ENCODE results near the gene SLC1A3. TPM values are rescaled to one million over a fixed set of nuclear protein-coding genes. Genes with fewer than 3 reads are reported as not detected.

SLC1A3 gene
- total and polyA plus RNA-seq, 2 donors (not counting 1 experiment from before 2014, with no cell fraction given): 0.37 TPM; not detected in 1

GRCh38 chr5:36688722-36689121 is 82.3 kb downstream of the SLC1A3 start:
- peaks cover 25 to 33% of the 10 kb centered on the region in 2 donors for H3K4me1 ChIP-seq (ENCODE audit: control insufficient read depth in 2 of 2, insufficient read depth in 2 of 2, low read length in 2 of 2)
- no peak overlapping the region for H2AFZ ChIP-seq (ENCODE audit: insufficient read depth, low read depth, low read length, poor library complexity, severe bottlenecking)
- CTCF ChIA-PET: interaction anchor here (0.8 to 7.0 kb wide), 5 partner anchors 12 to 286 kb away, joined by 3 to 59 read pairs (median 5); no protein-coding TSS in a partner anchor
- 100% methylated on average over 1 of the region's 6 CpGs for WGBS (ENCODE audit: insufficient coverage)
- intact Hi-C loops (cut with micrococcal nuclease): no loop called here
- no peak overlapping the region for H3K4me3 ChIP-seq (ENCODE audit: control extremely low read depth in 1 of 5, extremely low read depth in 1 of 5, insufficient read depth in 1 of 5, low read depth in 2 of 5, low read length in 4 of 5)
- H3K36me3 ChIP-seq (replicated peaks in 1 of 2; ENCODE audit: control extremely low read depth in 1 of 2, control insufficient read depth in 1 of 2, extremely low read depth in 1 of 2, insufficient read depth in 2 of 2, low read length in 1 of 2): no peaks in the 10 kb centered on the region
- Mint-ChIP-seq H3K27me3 (peaks cover 4% of the 10 kb centered on the region), H3K9me3 (ENCODE audit: insufficient read depth) (no peaks in the 10 kb centered on the region), H3K4me1 (peaks cover 41% of the 10 kb centered on the region), H3K4me3 (peak overlapping the region; percentile 58), H3K27ac (no peak overlapping the region)
- no peak overlapping the region for H3K27ac ChIP-seq (ENCODE audit: low read length in 2 of 2)
- H3K9ac ChIP-seq (ENCODE audit: low read length): no peak overlapping the region
- DNase-seq (peak; percentile 32), ATAC-seq (ENCODE audit: low read depth) (no peak)
- no peaks in the 10 kb centered on the region for H3K27me3 ChIP-seq (replicated peaks in 1 of 4; ENCODE audit: control extremely low read depth in 1 of 4, control insufficient read depth in 3 of 4, insufficient read depth in 4 of 4, low read length in 3 of 4)
- no peaks in the 10 kb centered on the region for H3K9me3 ChIP-seq (ENCODE audit: control extremely low read depth in 1 of 3, control insufficient read depth in 2 of 3, insufficient read depth in 1 of 3, low read length in 2 of 3)
- H4K20me1 ChIP-seq (ENCODE audit: control insufficient read depth, insufficient read depth, low read length, poor library complexity, severe bottlenecking): no peaks in the 10 kb centered on the region
- H3K4me2 ChIP-seq (replicated peaks; ENCODE audit: low read depth, low read length, poor library complexity, severe bottlenecking): no peak overlapping the region
- peaks cover 3% of the 10 kb centered on the region for H3K79me2 ChIP-seq (ENCODE audit: control insufficient read depth, insufficient read depth, low read length)
- TF ChIP-seq CTCF (IDR thresholded peaks at IDR 0.05) (peak; percentile 42), EZH2 (IDR thresholded peaks at IDR 0.05; ENCODE audit: borderline replicate concordance, insufficient read depth, low read depth, low read length, poor library complexity, severe bottlenecking) (no peak)
- POLR2A ChIA-PET: no interaction called here

- Histone ChIP-seq H2AFZ (ENCODE audit: insufficient read depth, low read depth, low read length, poor library complexity, severe bottlenecking) (no peak overlapping the region), H4K20me1 (ENCODE audit: control insufficient read depth, insufficient read depth, low read length, poor library complexity, severe bottlenecking) (no peaks in the 10 kb centered on the region), H3K9ac (ENCODE audit: low read length) (no peak overlapping the region), H3K4me1 (ENCODE audit: control insufficient read depth in 2 of 2, insufficient read depth in 2 of 2, low read length in 2 of 2) (peaks cover 25 to 33% of the 10 kb centered on the region in 2 donors), H3K36me3 (replicated peaks in 1 of 2; ENCODE audit: control extremely low read depth in 1 of 2, control insufficient read depth in 1 of 2, extremely low read depth in 1 of 2, insufficient read depth in 2 of 2, low read length in 1 of 2) (no peaks in the 10 kb centered on the region), H3K27ac (ENCODE audit: low read length in 2 of 2) (no peak overlapping the region), H3K4me2 (replicated peaks; ENCODE audit: low read depth, low read length, poor library complexity, severe bottlenecking) (no peak overlapping the region), H3K27me3 (replicated peaks in 1 of 4; ENCODE audit: control extremely low read depth in 1 of 4, control insufficient read depth in 3 of 4, insufficient read depth in 4 of 4, low read length in 3 of 4) (no peaks in the 10 kb centered on the region), H3K4me3 (ENCODE audit: control extremely low read depth in 1 of 5, extremely low read depth in 1 of 5, insufficient read depth in 1 of 5, low read depth in 2 of 5, low read length in 4 of 5) (no peak overlapping the region), H3K9me3 (ENCODE audit: control extremely low read depth in 1 of 3, control insufficient read depth in 2 of 3, insufficient read depth in 1 of 3, low read length in 2 of 3) (no peaks in the 10 kb centered on the region), H3K79me2 (ENCODE audit: control insufficient read depth, insufficient read depth, low read length) (peaks cover 3% of the 10 kb centered on the region)
- no peak for TF ChIP-seq EZH2 (IDR thresholded peaks at IDR 0.05; ENCODE audit: borderline replicate concordance, insufficient read depth, low read depth, low read length, poor library complexity, severe bottlenecking)
- no peak for TF ChIP-seq CTCF (IDR thresholded peaks at IDR 0.05)
- H3K9me3 Mint-ChIP-seq (ENCODE audit: insufficient read depth): no peaks in the 10 kb centered on the region
- ATAC-seq (ENCODE audit: low read depth): no peak
- no peak overlapping the region for H3K27ac Mint-ChIP-seq
- peak overlapping the region; percentile 53 for H3K4me3 Mint-ChIP-seq
- peak; percentile 55 for DNase-seq
- 86% methylated on average over 1 of the region's 5 CpGs for WGBS (ENCODE audit: insufficient coverage)
- ChIA-PET POLR2A (interaction anchor here (1.4 kb wide), 1 partner anchor 448 kb away, joined by 5 read pairs; the partner anchor contains the start of gene NADK2), CTCF (interaction anchor here (1.4 to 7.0 kb wide), 8 partner anchors 11 to 610 kb away, joined by 3 to 59 read pairs (median 8); partner anchors contain the start of gene NIPBL)
- intact Hi-C loops (cut with micrococcal nuclease): no loop called here
- H3K27me3 Mint-ChIP-seq: peaks cover 4% of the 10 kb centered on the region
- H3K4me1 Mint-ChIP-seq: peaks cover 41% of the 10 kb centered on the region
Observed at GRCh38 chr5:36689225-36689624, 82.8 kb downstream of the SLC1A3 start.

Data from B cell (primary cell).